Activated naive CD8-positive, alpha-beta T cell treated with anti-CD3 and anti-CD28 coated beads for 36 hours (primary cell): Measurements from ENCODE around the gene TSPAN17. TPM values are rescaled to one million over a fixed set of nuclear protein-coding genes. Genes with fewer than 3 reads are reported as not detected.
"Not testable (repeated sequence)": the region's sequence is repeated elsewhere in the genome, so short reads cannot be mapped to it uniquely, and the experiment has no call there.

ENCODE experiments used
- DNase-seq: peaks from one replicate; pipeline ENCODE4 v3.0.0; 2021
- H3K27ac Mint-ChIP-seq: one replicate; pipeline ENCODE4 v1.8.0; 2022; ENCODE audit warnings: mild to moderate bottlenecking, moderate library complexity, mixed read lengths
- H3K27me3 Mint-ChIP-seq: one replicate; pipeline ENCODE4 v1.8.0; 2022; ENCODE audit warnings: mild to moderate bottlenecking, mixed read lengths
- H3K36me3 Mint-ChIP-seq: one replicate; pipeline ENCODE4 v1.8.0; 2021; ENCODE audit warnings: mild to moderate bottlenecking, mixed read lengths
- H3K4me1 Mint-ChIP-seq: one replicate; pipeline ENCODE4 v1.8.0; 2021; ENCODE audit warnings: mixed read lengths
- H3K4me3 Mint-ChIP-seq: one replicate; pipeline ENCODE4 v1.8.0; 2022; ENCODE audit warnings: mild to moderate bottlenecking, moderate library complexity, mixed read lengths
- H3K9me3 Mint-ChIP-seq: one replicate; pipeline ENCODE4 v1.8.0; 2022; ENCODE audit warnings: mixed read lengths
- total RNA-seq, 2 experiments: library from RNA; stranded (reverse); gene quantifications; one replicate each; pipeline ENCODE4 v1.2.3, GENCODE V29; 2021

TSPAN17 gene, protein sequence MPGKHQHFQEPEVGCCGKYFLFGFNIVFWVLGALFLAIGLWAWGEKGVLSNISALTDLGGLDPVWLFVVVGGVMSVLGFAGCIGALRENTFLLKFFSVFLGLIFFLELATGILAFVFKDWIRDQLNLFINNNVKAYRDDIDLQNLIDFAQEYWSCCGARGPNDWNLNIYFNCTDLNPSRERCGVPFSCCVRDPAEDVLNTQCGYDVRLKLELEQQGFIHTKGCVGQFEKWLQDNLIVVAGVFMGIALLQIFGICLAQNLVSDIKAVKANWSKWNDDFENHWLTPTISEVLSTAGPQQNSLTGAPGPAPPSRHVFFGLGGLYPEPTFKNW
- 10 to 100 TPM; 25.3 to 28.6 TPM for total RNA-seq

DNA sequence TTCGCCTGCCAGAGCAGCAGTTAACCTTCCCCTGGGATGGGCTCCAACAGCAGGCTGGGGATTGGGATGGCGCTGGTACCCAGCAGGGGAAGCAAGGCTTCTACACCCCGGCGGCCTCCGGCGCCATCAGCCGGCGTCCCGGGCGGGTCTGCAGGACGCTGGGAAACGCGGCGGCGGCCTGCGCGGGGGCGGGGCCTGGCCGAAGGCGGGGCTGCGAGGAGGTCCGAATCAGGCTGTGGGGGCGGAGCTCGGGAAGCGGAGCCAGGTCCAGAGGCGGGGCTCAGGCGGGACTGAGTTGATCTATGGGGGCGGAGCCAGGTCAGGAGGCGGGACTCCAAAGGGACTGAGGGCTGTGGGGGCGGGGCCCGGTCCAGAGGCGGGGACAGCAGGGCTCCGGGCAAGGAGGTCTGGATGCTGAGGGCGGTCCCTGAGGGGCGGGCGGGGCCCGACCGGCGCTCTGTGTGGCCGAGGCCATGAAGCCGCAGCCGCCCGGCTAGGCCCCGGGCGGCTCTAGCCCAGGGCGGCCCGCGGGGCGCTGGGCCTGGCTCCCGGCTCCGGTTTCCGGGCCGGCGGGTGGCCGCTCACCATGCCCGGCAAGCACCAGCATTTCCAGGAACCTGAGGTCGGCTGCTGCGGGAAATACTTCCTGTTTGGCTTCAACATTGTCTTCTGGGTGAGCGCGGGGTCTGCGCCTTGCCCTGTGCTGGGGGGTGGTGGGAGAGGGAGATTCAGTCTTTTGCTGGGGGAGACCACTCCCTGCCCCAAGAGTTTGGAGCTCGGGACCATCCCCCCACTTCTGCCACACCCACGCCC is at the start of gene TSPAN17:
TSPAN17 (plus strand) TSS at position 455 of the 813 bp plus-strand sequence; CDS start at position 587, 132 bp downstream.
- Mint-ChIP-seq H3K27ac (peak within 1 kb of the TSS; percentile 86), H3K27me3 (peaks cover 5% of the 10 kb centered on the region), H3K9me3 (no peaks in the 10 kb centered on the region), H3K36me3 (peaks cover 8% of the 10 kb centered on the region), H3K4me1 (peaks cover 39% of the 10 kb centered on the region), H3K4me3 (peak within 1 kb of the TSS; percentile 86)
- peak; percentile 99 for DNase-seq

DNA sequence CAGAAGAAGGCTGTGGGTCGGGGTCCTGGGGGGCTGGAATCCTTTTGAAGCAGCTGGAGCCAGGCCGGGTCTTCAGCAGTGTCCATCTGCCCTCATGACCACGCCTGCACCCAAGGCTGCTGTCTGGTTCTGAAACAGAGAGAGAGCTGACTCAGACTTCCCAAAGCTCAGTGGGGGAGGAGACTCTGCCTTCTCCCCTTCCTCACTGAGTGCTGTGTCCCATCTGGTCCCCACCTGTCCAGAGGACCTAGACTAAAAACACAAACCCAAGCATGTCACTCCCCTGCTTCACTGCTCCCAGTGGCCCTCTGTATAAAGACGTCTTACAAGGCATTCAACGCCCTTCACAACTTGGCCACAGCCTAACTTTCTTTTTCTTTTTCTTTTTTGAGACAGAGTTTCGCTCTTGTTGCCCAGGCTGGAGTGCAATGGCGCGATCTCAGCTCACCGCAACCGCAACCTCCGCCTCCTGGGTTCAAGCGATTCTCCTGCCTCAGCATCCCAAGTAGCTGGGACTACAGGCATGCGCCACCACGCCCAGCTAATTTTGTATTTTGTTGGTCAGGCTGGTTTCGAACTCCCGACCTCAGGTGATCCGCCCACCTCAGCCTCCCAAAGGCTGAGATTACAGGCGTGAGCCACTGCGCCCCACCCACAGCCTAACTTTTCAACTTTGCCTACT is 47.4 kb upstream of the TSPAN17 start:
- Mint-ChIP-seq H3K27me3 (peaks cover 30% of the 10 kb centered on the region), H3K4me1 (peaks cover 11% of the 10 kb centered on the region)
- not testable (repeated sequence) for H3K27ac Mint-ChIP-seq, DNase-seq, H3K4me3 Mint-ChIP-seq, H3K9me3 Mint-ChIP-seq, H3K36me3 Mint-ChIP-seq

DNA sequence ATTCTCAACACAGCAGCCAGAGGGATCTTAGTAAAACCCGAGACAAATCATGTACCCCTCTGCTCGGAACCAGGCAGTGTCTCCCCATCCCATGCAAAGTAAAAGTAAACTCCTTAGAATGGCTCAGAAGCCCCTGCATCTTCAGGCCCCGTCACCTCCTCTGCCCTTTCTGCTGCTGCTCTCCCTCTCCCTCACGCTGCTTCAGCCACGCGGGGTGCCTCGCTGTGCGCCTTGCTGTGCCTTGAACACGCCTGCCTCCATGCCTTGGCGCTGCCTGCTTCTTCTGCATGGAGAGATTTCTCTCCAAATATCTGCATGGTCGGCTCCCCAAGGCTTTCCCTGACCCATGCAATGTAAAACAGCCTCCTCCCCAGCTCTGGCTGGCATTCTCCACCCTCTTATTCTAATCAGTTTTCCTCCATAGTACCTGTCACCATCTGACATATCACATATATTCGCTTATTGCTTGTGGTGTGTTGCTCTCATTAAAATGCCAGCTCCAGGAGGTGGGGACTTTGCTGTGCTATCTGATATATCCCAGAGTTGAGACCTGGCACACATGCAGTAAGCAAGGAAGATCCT is 45.3 kb upstream of the TSPAN17 start:
- H3K4me1 Mint-ChIP-seq = peaks cover 5% of the 10 kb centered on the region
- peaks cover 17% of the 10 kb centered on the region for H3K27me3 Mint-ChIP-seq
- H3K4me3 Mint-ChIP-seq = no peak overlapping the region
- no peaks in the 10 kb centered on the region for H3K36me3 Mint-ChIP-seq
- H3K9me3 Mint-ChIP-seq = no peaks in the 10 kb centered on the region
- no peak for DNase-seq
- H3K27ac Mint-ChIP-seq = no peak overlapping the region

DNA sequence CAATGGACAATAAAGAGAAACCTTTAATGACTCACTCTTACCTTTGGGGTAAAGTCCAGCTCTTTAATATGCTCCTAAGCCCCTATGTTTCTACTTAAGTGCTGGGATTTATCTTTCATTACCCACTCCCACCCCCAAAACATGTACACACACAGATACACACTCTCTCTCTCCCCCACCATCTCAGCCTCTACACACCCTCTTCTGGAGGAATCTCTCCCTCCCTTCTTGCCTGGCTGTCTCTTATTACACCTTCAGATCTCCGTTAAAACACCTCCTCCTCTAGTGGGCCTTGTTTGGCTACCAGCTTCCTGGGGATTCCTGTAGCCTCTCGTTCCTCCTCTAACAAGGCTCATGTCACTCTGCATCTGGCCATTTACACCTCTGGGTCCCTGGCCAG is 44.2 kb upstream of the TSPAN17 start:
- Mint-ChIP-seq H3K36me3 (no peaks in the 10 kb centered on the region), H3K27me3 (peaks cover 16% of the 10 kb centered on the region), H3K4me1 (peaks cover 5% of the 10 kb centered on the region), H3K9me3 (no peaks in the 10 kb centered on the region), H3K27ac (no peak overlapping the region), H3K4me3 (no peak overlapping the region)
- no peak for DNase-seq

DNA sequence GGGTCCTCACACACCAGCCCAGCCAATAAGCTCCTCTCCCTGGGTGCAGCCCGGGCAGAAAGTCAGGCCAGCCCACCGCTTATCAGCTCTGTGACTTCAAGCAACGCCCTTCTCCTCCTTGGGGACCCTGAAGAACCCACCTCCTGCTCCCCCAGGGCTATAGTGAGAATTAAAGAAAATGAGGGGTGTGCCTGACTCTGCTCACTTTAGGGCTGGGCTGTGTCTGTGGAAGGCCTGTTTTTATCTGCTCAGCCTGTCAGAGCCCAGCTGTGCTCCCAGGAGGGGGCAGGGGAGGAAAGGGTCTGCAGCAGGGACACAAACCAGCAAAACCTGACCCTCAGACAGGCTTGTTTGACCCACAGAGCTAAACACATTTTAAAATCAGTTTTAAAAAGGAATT is 41.3 kb upstream of the TSPAN17 start:
- Mint-ChIP-seq H3K9me3 (no peaks in the 10 kb centered on the region), H3K36me3 (no peaks in the 10 kb centered on the region), H3K4me1 (peaks cover 9% of the 10 kb centered on the region), H3K4me3 (no peak overlapping the region), H3K27me3 (peaks cover 25% of the 10 kb centered on the region), H3K27ac (no peak overlapping the region)
- no peak for DNase-seq

DNA sequence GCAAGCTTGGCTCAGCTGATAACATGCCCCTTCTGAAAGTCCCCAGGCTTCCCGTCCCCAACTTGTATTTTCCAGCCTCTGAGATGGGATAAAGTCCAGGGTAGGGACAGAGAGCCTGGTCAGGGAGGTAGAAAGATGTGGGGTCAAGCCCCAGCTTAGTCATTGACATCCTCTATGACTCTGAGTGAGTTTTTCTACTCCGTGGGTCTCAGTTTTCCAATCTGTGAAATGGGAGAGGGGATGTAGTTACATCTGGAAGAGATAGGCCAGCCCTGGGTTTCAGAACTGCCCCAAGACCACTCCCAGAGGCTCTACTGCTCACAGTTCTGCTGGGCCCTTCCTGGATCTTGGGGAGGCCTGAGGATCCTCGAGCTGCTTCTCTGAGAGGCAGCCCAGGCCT is 40.4 kb upstream of the TSPAN17 start:
- Mint-ChIP-seq H3K36me3 (no peaks in the 10 kb centered on the region), H3K4me3 (no peak overlapping the region), H3K9me3 (no peaks in the 10 kb centered on the region), H3K27me3 (peaks cover 31% of the 10 kb centered on the region), H3K27ac (no peak overlapping the region), H3K4me1 (peaks cover 9% of the 10 kb centered on the region)
- DNase-seq = no peak

DNA sequence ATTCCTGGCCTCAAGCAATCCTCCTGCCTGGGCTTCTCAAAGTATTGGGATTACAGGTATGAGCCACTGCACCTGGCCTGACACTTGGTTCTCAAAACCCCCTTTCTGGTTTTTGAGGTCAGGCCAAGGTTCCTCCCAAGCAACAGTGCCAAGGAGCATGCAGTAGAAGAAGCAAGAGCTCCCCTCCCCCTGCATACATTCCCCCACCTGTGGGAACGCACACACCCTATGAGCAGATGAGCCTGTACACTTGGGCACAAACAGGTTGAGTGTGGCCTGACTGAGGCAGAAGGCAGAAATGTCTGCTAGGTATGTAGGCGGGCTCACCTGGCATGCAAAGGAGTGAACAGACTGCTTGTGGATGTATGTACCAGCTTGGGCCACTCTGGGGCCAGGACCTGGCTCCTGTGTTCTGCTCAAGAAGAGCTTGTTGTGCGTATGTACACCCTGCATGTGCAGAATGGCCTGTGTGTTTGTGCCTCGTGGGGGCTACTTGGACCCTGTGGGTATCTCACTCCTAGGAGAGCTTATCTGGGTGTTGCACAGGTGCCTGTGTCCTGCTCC is 39.1 kb upstream of the TSPAN17 start:
- Mint-ChIP-seq H3K9me3 (no peaks in the 10 kb centered on the region), H3K27ac (no peak overlapping the region), H3K4me1 (peaks cover 9% of the 10 kb centered on the region), H3K36me3 (no peaks in the 10 kb centered on the region), H3K4me3 (no peak overlapping the region), H3K27me3 (peaks cover 37% of the 10 kb centered on the region)
- no peak for DNase-seq

DNA sequence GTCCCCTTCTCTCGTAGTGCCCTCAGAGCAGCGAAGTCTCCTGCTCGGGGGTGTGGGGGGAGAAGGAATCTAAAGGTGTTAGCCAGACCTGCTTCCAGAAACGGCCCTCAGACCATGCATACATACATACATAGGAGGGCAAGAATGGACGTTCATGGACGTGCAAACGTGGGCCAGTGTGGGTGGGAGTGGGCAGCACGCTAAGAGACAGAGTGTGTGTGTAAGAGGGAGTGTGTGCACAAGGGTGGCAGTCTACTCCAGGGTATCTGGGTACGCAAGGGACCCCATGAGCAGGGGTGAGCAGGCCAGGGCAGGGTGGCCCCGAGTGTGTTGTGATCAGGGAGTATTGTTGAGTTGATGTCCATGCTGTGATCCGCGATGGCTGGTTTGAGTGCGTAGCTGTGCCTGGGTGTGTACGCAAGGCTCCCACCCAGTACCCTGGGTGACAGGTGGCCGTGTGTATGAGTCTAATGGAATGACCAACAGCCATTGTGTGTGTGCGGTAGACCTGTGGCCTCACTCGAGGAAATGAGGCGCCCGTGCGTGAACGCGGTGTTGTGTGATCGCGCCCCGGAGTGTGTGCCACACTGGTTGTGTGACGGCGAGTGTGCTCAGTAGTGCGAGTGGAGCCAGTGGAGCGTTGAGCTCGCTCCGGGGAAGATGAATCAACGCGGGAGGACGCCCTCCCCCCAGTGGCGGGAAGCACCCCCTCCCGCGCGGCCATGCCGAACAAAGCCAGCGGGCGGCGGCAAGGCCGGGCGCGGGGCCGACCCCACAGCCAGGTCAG is 38.2 kb upstream of the TSPAN17 start:
- Mint-ChIP-seq H3K4me1 (peaks cover 9% of the 10 kb centered on the region), H3K27me3 (peaks cover 36% of the 10 kb centered on the region), H3K9me3 (no peaks in the 10 kb centered on the region), H3K27ac (peak overlapping the region; percentile 12), H3K4me3 (peak overlapping the region; percentile 86), H3K36me3 (no peaks in the 10 kb centered on the region)
- no peak for DNase-seq

DNA sequence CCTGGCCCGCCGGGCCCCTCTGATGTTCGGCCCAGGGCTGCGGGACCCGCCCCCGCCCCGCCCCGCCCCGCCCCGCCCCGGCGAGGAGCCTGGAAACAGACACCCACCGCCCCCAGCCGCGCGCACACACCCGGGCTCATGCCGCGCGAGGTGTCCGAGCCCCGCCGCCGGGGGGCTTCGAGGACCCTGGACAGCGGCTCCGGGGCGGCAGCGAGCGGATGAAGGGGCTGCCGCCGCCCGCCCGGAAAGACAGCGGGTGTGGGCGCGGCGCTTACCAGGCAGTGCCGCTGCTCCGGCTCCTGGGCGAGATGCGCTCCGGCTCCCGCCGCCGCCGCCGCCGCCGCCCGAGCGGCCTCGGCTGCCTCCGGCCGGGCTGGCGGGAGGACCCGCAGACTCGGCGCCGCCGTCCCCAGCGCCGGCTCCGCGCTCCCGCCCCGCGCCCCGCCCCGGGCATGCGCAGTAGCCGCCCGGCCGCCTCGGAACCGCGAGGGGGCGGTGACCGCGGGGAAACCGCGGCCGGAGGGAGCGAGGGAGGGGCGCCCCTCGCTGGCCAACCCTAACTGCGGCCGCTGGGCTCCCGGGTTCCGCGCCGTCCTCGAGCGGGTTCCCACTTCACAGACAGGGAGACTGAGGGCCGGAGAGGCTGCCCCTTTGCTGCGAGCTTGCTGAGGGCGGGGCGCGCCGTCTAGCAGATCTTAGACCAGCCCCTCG is 37.4 kb upstream of the TSPAN17 start, which contains the start of gene GPRIN1:
GPRIN1 (minus strand) TSS at position 433 of the 711 bp plus-strand sequence. CDS start 10,322 bp downstream, outside the sequence.
- Mint-ChIP-seq H3K9me3 (no peaks in the 10 kb centered on the region), H3K27me3 (peaks cover 36% of the 10 kb centered on the region), H3K4me1 (peaks cover 9% of the 10 kb centered on the region), H3K4me3 (peak within 1 kb of the TSS; percentile 86), H3K27ac (peak within 1 kb of the TSS; percentile 12), H3K36me3 (no peaks in the 10 kb centered on the region)
- peak; percentile 78 for DNase-seq

DNA sequence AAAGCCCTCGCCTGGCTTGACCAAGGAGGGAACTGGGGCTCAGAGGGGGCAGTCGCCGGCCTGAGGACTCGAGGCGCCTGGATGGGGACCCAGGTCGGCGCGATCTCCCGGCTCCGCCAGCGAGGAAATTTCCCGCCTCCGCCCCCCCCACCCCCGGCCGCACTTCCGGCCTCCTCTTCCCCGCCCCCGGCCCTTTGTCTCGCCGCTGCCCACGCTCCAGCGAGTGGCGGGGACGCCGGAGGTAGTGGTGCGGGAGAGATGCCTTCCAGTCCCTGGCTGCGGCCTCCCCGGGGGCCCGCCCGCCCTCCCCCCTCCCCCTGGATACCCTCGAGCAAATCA is 36.9 kb upstream of the TSPAN17 start:
- peak overlapping the region; percentile 68 for H3K4me3 Mint-ChIP-seq
- H3K27me3 Mint-ChIP-seq = peaks cover 40% of the 10 kb centered on the region
- H3K27ac Mint-ChIP-seq = no peak overlapping the region
- peaks cover 9% of the 10 kb centered on the region for H3K4me1 Mint-ChIP-seq
- no peaks in the 10 kb centered on the region for H3K9me3 Mint-ChIP-seq
- no peaks in the 10 kb centered on the region for H3K36me3 Mint-ChIP-seq
- DNase-seq = no peak

DNA sequence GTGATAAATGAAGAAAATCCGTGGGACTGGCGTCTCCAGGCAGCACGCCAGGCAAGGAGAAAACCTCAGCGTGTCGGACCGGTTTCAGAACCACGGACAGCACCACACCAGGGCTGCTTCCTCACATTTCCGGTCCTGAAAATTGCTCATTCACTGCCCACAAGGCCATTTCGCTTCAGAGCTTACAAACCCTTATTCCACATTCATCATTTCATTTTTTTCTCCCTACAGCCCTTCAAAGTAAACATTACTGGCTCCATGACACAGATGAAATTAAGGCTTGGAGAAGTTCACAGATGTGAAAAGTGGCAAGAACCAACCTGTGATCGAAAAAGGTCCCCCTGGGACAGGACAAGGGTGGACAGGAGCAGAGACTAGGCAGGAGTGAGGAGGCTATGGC is 35.8 kb upstream of the TSPAN17 start:
- no peak overlapping the region for H3K27ac Mint-ChIP-seq
- H3K36me3 Mint-ChIP-seq = no peaks in the 10 kb centered on the region
- H3K4me1 Mint-ChIP-seq = peaks cover 9% of the 10 kb centered on the region
- H3K27me3 Mint-ChIP-seq = peaks cover 50% of the 10 kb centered on the region
- no peak overlapping the region for H3K4me3 Mint-ChIP-seq
- H3K9me3 Mint-ChIP-seq = no peaks in the 10 kb centered on the region
- DNase-seq = peak; percentile 55

DNA sequence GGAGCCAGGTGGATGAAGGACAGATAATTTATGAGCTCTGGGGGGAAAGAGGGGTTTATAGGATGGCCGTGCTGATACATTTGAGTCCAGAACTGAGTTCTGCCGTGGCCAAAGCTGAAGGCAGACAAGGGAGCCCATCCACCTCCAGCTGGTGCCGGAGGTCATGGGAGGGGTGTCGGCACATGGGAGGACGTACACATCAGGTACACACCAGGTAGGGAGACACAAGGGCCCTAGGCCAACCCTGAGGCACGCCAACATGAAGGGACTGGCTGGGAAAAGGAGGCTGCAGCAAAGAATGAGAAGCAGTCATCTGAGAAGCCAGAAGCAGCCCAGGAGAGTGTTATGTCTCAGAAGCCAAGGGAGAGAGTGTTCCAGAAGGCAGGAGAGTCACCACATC is 35.3 kb upstream of the TSPAN17 start:
- Mint-ChIP-seq H3K27me3 (peaks cover 56% of the 10 kb centered on the region), H3K36me3 (no peaks in the 10 kb centered on the region), H3K27ac (no peak overlapping the region), H3K9me3 (no peaks in the 10 kb centered on the region), H3K4me1 (peaks cover 9% of the 10 kb centered on the region), H3K4me3 (no peak overlapping the region)
- no peak for DNase-seq

DNA sequence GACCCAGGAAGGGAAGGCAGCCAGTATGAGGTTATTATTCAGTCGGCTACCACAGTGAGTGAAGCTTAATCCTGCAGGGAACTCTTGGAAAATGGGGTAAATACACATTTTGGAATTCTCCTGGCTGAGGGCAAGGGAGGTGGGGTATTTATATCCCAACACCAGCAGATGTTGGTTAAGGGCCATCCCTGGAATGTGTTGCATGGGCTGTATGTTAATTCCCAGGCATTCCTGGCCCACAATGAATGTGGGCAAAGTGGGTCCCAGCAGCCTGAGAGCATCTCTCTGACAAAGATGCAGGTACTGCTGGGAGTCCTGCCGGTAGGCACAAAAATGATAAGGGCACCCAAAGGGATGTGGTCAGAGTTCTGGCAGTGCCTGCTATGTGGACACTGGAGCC is 34.4 kb upstream of the TSPAN17 start:
- DNase-seq = no peak
- no peak overlapping the region for H3K27ac Mint-ChIP-seq
- no peaks in the 10 kb centered on the region for H3K36me3 Mint-ChIP-seq
- no peak overlapping the region for H3K4me3 Mint-ChIP-seq
- no peaks in the 10 kb centered on the region for H3K9me3 Mint-ChIP-seq
- peaks cover 61% of the 10 kb centered on the region for H3K27me3 Mint-ChIP-seq
- peaks cover 9% of the 10 kb centered on the region for H3K4me1 Mint-ChIP-seq
